ENCODE results near the gene CLHC1.
"Not testable (repeated sequence)": the region's sequence is repeated elsewhere in the genome, so short reads cannot be mapped to it uniquely, and the experiment has no call there.

CLHC1 gene

DNA sequence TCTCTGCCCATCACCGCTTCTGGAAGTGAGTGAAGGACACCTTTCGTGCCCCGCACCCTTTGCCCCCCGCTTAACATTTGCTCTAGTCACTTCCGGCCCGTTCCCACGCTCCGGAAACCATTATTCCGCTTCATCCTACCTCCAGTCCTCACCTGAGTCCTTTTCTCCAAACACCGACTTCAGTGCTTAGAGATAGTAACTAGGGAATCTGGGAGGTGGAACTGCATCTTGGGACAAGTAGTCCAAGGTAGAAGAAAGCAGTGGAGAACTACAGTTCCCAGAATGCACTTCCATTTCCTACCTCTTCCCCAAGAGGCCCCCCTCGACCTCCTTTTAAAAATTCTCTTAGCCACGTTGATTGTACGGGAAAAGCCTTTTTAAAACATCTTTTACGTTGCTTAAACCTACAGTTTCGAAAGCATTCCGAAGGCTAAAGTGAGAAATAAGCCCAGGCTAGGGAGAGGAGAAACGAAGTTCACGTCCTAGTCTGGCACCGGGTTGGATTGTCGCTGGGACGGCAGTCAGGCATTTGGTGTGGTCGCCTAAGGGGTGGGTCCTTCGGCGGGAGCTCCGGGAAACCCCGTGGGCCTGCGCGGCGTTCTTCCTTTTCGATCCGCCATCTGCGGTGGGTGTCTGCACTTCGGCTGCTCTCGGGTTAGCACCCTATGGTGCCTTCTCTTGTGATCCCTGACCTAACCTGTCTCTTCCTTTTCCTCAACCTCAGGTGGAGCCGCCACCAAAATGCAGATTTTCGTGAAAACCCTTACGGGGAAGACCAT is at the start of gene CLHC1, which contains the start of gene RPS27A:
TSS of gene CLHC1 (minus strand) at position 210 of the 779 bp plus-strand sequence. CDS start 9,882 bp downstream, outside the sequence.
TSS of gene RPS27A (plus strand) at position 605 of the 779 bp plus-strand sequence. CDS start at position 742, 137 bp downstream.
- DNase-seq (ENCODE audit: low spot score) = peak; percentile 94

- not testable (repeated sequence) for DNase-seq (ENCODE audit: low spot score)
Measured at GRCh38 chr2:55280851-55281546, 48.9 kb upstream of the CLHC1 start.

DNA sequence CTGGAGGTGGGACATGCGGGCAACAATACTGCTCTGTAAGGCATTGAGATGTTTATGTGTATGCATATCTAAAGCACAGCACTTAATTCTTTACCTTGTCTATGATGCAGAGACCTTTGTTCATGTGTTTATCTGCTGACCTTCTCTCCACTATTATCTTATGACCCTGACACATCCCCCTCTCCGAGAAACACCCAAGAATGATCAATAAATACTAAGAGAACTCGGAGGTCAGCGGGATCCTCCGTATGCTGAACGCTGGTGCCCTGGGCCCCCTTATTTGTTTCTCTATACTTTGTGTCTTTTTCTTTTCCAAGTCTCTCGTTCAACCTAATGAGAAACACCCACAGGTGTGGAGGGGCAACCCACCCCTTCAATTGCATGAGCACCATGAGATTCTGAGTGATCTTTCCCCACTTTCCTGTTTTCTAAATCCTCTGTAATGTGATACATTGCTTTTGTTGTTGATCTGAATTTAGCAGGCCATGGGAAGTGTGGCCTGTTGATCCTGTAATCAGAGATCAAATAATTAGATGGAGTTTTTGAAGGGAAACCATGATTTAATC is 47.8 kb upstream of the CLHC1 start:
- not testable (repeated sequence) for DNase-seq (ENCODE audit: low spot score)

GRCh38 chr2:55279214-55279835 is 47.2 kb upstream of the CLHC1 start:
- DNase-seq (ENCODE audit: low spot score) = not testable (repeated sequence)

GRCh38 chr2:55277310-55277709 is 45.2 kb upstream of the CLHC1 start:
- DNase-seq (ENCODE audit: low spot score) = no peak

GRCh38 chr2:55274346-55274745 is 42.3 kb upstream of the CLHC1 start:
- DNase-seq (ENCODE audit: low spot score) = not testable (repeated sequence)

- peak; percentile 5 for DNase-seq (ENCODE audit: low spot score)
Measured at GRCh38 chr2:55269645-55269990, 37.5 kb upstream of the CLHC1 start.

DNA sequence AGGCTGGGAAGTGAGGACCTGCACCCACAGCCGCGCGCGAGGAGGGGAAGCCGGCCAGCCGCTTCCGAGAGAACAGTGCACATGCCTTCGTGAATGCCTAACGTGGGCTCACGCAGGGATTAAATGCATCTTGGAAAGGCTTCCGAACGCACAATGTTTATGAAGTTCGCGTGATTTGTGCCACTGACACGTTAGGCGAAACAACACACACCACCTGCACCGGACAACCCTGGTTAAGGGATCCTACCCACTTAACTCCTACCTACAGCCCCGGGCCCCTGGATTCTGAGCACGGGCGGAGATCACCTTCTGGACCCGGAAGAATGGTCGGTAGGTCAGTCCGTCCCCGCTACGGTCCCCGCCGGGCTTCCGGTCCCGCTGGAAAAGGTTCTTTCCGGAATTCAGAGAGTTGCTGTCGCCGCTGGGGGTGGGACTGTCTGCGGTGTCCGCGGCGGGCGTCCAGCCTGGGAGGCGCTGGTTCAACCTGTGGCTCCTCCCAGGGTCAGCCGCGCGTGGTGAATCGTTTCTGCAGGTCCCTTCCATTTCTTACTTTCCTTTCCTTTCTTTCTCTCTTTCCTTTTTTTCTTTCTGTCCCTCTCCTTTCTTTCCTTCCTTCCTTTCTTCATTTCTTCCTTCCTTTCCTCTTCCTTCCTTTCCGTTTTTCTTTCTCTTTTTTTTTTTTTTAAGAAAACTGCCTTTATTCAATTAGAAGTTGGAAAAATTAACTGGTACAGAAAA is 37.0 kb upstream of the CLHC1 start, which contains the start of gene MTIF2:
TSS of gene MTIF2 (minus strand) at position 325 of the 738 bp plus-strand sequence. CDS start 5,373 bp downstream, outside the sequence.
- DNase-seq (ENCODE audit: low spot score) = peak; percentile 90

GRCh38 chr2:55268288-55268906 is 36.3 kb upstream of the CLHC1 start:
- DNase-seq (ENCODE audit: low spot score) = no peak

DNA sequence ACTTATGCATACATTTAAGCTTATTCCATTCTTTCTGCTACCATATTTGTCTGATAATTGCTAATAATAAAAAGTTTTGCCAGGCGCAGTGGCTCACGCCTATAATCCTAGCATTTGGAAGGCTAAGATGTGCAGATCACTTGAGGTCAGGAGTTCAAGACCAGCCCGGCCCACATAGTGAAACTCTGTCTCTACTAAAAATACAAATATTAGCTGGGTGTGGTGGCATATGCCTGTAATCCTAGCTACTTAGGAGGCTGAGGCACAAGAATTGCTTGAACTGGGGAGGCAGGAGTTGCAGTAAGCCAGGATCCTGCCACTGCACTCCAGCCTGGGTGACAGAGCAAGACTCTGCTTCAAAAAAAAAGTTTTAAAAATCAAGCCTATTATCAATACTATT is 27.5 kb upstream of the CLHC1 start:
- DNase-seq (ENCODE audit: low spot score) = not testable (repeated sequence)

- DNase-seq (ENCODE audit: low spot score) = no peak
Measured at GRCh38 chr2:55252832-55253231, 20.7 kb upstream of the CLHC1 start.

GRCh38 chr2:55247025-55247424 is 14.9 kb upstream of the CLHC1 start:
- DNase-seq (ENCODE audit: low spot score) = no peak

DNA sequence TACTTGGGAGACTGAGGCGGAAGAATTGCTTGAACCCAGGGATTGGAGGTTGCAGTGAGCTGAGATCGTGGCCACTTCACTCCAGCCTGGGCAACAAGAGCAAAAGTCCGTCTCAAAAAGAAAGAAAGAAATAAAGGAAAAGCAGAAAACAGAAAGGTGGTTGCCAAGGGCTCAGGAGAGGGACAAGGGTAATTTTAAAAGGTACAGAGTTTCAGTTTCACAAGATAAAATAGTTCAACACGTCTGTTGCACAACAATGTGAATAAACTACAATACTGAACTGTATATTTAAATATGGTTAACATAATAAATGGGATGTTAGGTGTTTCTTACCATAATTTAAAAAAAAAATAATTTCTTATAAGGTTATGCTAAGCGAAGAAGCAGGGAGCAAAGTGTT is 13.3 kb upstream of the CLHC1 start:
- DNase-seq (ENCODE audit: low spot score) = no peak

- DNase-seq (ENCODE audit: low spot score) = no peak
Measured at GRCh38 chr2:55242617-55243016, 10.5 kb upstream of the CLHC1 start.

- not testable (repeated sequence) for DNase-seq (ENCODE audit: low spot score)
Measured at GRCh38 chr2:55241582-55241981, 9.5 kb upstream of the CLHC1 start.

- no peak for DNase-seq (ENCODE audit: low spot score)
Measured at GRCh38 chr2:55239656-55240222, 7.6 kb upstream of the CLHC1 start.

GRCh38 chr2:55236992-55237543 is 5.0 kb upstream of the CLHC1 start:
- DNase-seq (ENCODE audit: low spot score) = no peak

DNA sequence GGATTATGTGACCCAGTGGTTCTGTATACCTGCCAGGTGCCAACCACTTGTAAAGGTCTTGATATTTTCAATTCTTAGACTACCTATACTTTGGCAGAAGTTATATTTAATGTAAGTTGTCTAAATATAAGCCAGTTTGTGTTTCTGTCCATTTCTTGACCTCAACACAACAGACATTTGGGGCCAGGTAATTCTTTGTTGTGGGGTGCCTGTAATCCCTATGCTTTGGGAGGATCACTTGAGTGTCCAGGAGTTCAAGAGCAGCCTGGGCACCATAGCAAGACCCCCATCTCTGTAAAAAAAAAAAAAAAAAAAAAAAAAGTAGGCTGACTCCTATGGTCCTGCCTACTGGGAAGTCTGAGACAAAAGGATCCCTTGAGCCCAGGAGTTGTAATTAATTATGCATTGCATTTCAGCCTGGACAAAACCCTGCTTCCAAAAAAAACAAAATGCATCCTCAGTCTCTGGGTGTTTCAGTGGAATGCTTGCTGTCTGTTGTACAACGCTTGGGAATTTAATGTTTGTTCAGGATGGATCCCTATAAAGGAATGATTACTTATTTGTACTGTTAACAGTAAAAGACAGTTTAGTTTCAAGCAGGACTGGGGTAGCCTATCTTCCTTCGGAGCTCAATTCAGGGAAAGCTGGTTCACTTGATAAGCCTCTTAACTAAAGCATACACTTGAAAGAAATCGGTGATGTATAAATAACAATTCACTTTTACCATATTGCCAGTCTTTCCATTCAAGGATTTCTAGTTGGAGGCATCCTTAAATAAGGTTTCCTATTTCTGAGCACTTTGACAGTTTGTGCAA is 3.8 kb upstream of the CLHC1 start:
- DNase-seq (ENCODE audit: low spot score) = no peak

DNA sequence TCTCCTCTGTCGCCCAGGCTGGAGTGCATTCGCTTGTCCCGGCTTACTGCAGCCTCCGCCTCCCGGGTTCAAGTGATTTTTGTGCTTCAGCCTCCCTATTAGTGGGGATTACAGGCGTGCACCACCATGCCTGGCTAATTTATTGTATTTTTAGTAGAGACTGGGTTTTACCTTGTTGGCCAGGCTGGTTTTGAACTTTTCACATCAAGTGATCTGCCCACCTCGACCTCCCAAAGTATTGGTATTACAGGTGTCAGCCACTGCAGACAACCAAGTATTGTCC is 1.5 kb upstream of the CLHC1 start:
- no peak for DNase-seq (ENCODE audit: low spot score)

Data from CD4-positive, alpha-beta T cell treated with Interleukin-15 for 4 hours (primary cell).